HG02571 (cell line): ENCODE results near the gene CEMIP.

ENCODE experiments used
- ATAC-seq: cut with Tn5 transposase; IDR thresholded peaks from one replicate; pipeline ENCODE4 v1.9.1; 2021; ENCODE audit warnings: mild to moderate bottlenecking, moderate library complexity; ENCODE audit not compliant: unreplicated experiment

Gene CEMIP

GRCh38 chr15:80780416-80781221, 1.4 kb downstream of the CEMIP start:
- no peak for ATAC-seq

- ATAC-seq: no peak
Measured at GRCh38 chr15:80783260-80783659, 4.1 kb downstream of the CEMIP start.

GRCh38 chr15:80785335-80785734, 6.2 kb downstream of the CEMIP start:
- ATAC-seq: no peak

- ATAC-seq: no peak
Measured at GRCh38 chr15:80785811-80786354, 6.7 kb downstream of the CEMIP start.

- ATAC-seq: no peak
Measured at GRCh38 chr15:80787316-80787715, 8.1 kb downstream of the CEMIP start.

- no peak for ATAC-seq
Measured at GRCh38 chr15:80788536-80788935, 9.4 kb downstream of the CEMIP start.

GRCh38 chr15:80789296-80789695, 10.1 kb downstream of the CEMIP start:
- no peak for ATAC-seq

GRCh38 chr15:80789796-80790195, 10.6 kb downstream of the CEMIP start:
- ATAC-seq: no peak

GRCh38 chr15:80790236-80790635, 11.1 kb downstream of the CEMIP start:
- ATAC-seq: no peak

GRCh38 chr15:80791004-80791403, 11.8 kb downstream of the CEMIP start:
- no peak for ATAC-seq

- no peak for ATAC-seq
Measured at GRCh38 chr15:80796407-80796806, 17.2 kb downstream of the CEMIP start.

GRCh38 chr15:80798911-80799310, 19.7 kb downstream of the CEMIP start:
- ATAC-seq: no peak

GRCh38 chr15:80800067-80800466, 20.9 kb downstream of the CEMIP start:
- ATAC-seq: no peak

- no peak for ATAC-seq
Measured at GRCh38 chr15:80801891-80802680, 22.9 kb downstream of the CEMIP start.

- ATAC-seq: no peak
Measured at GRCh38 chr15:80803580-80804525, 24.7 kb downstream of the CEMIP start.

- ATAC-seq: no peak
Measured at GRCh38 chr15:80804970-80805495, 25.9 kb downstream of the CEMIP start.

- ATAC-seq: no peak
Measured at GRCh38 chr15:80811781-80812315, 32.7 kb downstream of the CEMIP start.

- no peak for ATAC-seq
Measured at GRCh38 chr15:80815106-80815505, 35.9 kb downstream of the CEMIP start.

GRCh38 chr15:80816049-80816653, 37.0 kb downstream of the CEMIP start:
- no peak for ATAC-seq

GRCh38 chr15:80816936-80817335, 37.8 kb downstream of the CEMIP start:
- ATAC-seq: no peak
